Loucy (cell line): Measurements from ENCODE around the gene NALCN.

ENCODE experiments used
- CTCF ChIP-seq: fragments of 200-600 bp; sonication (generic); conservative IDR thresholded peaks from 2 replicates; pipeline ENCODE4 v1.5.1; 2014; ENCODE audit warnings: mild to moderate bottlenecking, antibody characterized with exemption, low read length
- EZH2phosphoT487 ChIP-seq: fragments of 200-600 bp; IDR thresholded peaks from 2 replicates; pipeline ENCODE4 v1.6.1; 2018; ENCODE audit warnings: antibody characterized with exemption, mild to moderate bottlenecking, moderate library complexity, borderline replicate concordance

GRCh38 chr13:101424381-101425155 lies 8.3 kb upstream of the NALCN start:
- TF ChIP-seq CTCF = no peak
- TF ChIP-seq EZH2phosphoT487 = no peak
